OCI-LY1 (cell line): ENCODE results near the gene PKD1L1.
"Not testable (repeated sequence)": the region's sequence is repeated elsewhere in the genome, so short reads cannot be mapped to it uniquely, and the experiment has no call there.

ENCODE experiments used
- H2AFZ ChIP-seq: fragments of 200-600 bp; sonication (generic), shearing (Covaris generic); 2 replicates; pipeline ENCODE4 v1.6.0; 2014; ENCODE audit warnings: antibody characterized with exemption, mild to moderate bottlenecking, low read length
- H3F3A ChIP-seq: fragments of 200-600 bp; sonication (generic), shearing (Covaris generic); 2 replicates; pipeline ENCODE4 v1.6.0; 2014; ENCODE audit warnings: mild to moderate bottlenecking, antibody characterized with exemption, low read length, moderate library complexity; ENCODE audit not compliant: insufficient read depth
- H3K27ac ChIP-seq: fragments of 200-600 bp; sonication (generic); 2 replicates; pipeline ENCODE4 v1.5.1; 2014; ENCODE audit warnings: low read length, mixed run types, mild to moderate bottlenecking, low read depth; ENCODE audit not compliant: poor library complexity, severe bottlenecking
- H3K27me3 ChIP-seq: fragments of 200-600 bp; sonication (generic); 2 replicates; pipeline ENCODE4 v1.6.0; 2014; ENCODE audit warnings: antibody characterized with exemption, mild to moderate bottlenecking, low read length, moderate library complexity; ENCODE audit not compliant: insufficient read depth
- H3K36me3 ChIP-seq: fragments of 200-600 bp; sonication (generic); 2 replicates; pipeline ENCODE4 v1.6.1; 2014; ENCODE audit warnings: mild to moderate bottlenecking, antibody characterized with exemption, low read length, moderate library complexity, mixed read lengths; ENCODE audit not compliant: insufficient read depth
- H3K4me1 ChIP-seq: fragments of 200-600 bp; sonication (generic); 2 replicates; pipeline ENCODE4 v1.5.1; 2014; ENCODE audit warnings: mild to moderate bottlenecking, low read length, moderate library complexity; ENCODE audit not compliant: insufficient read depth, severe bottlenecking
- H3K4me2 ChIP-seq: fragments of 200-600 bp; sonication (generic), shearing (Covaris generic); 2 replicates; pipeline ENCODE4 v1.6.1; 2014; ENCODE audit warnings: low read length
- H3K4me3 ChIP-seq: fragments of 200-600 bp; sonication (generic); 2 replicates; pipeline ENCODE4 v1.5.1; 2014; ENCODE audit warnings: low read length, low read depth, mild to moderate bottlenecking, mixed read lengths; ENCODE audit not compliant: poor library complexity, severe bottlenecking
- H3K79me2 ChIP-seq: fragments of 200-600 bp; shearing (Covaris generic); 2 replicates; pipeline ENCODE4 v1.6.1; 2016; ENCODE audit warnings: mixed run types, low read length, mixed read lengths; ENCODE audit not compliant: insufficient read depth
- H3K9ac ChIP-seq: fragments of 200-600 bp; sonication (generic), shearing (Covaris generic); 2 replicates; pipeline ENCODE4 v1.6.1; 2014; ENCODE audit warnings: mild to moderate bottlenecking, low read length, mixed read lengths
- H3K9me2 ChIP-seq: fragments of 200-600 bp; sonication (generic), shearing (Covaris generic); 2 replicates; pipeline ENCODE4 v1.6.1; 2014; ENCODE audit warnings: low read depth, mild to moderate bottlenecking, low read length, mixed read lengths
- H3K9me3 ChIP-seq: fragments of 200-600 bp; shearing (Covaris generic); 2 replicates; pipeline ENCODE4 v1.6.1; 2014; ENCODE audit warnings: low read length, mixed read lengths
- H4K20me1 ChIP-seq: fragments of 200-600 bp; sonication (generic), shearing (Covaris generic); 2 replicates; pipeline ENCODE4 v1.6.0; 2016; ENCODE audit warnings: mild to moderate bottlenecking, low read length; ENCODE audit not compliant: insufficient read depth
- EZH2 ChIP-seq: fragments of 200-600 bp; sonication (generic), shearing (Covaris generic); IDR thresholded peaks from 2 replicates; pipeline ENCODE4 v1.8.0; 2017; ENCODE audit warnings: borderline replicate concordance, mixed run types, mild to moderate bottlenecking, antibody characterized with exemption, low read length, moderate library complexity, mixed read lengths
- TF ChIP-seq, protein P1 (sequence below): fragments of 200-600 bp; sonication (generic), shearing (Covaris generic); IDR thresholded peaks from 2 replicates; pipeline ENCODE4 v1.5.1; 2017; ENCODE audit warnings: mild to moderate bottlenecking, antibody characterized with exemption, low read length, moderate library complexity, mixed read lengths

The PKD1L1 gene

DNA sequence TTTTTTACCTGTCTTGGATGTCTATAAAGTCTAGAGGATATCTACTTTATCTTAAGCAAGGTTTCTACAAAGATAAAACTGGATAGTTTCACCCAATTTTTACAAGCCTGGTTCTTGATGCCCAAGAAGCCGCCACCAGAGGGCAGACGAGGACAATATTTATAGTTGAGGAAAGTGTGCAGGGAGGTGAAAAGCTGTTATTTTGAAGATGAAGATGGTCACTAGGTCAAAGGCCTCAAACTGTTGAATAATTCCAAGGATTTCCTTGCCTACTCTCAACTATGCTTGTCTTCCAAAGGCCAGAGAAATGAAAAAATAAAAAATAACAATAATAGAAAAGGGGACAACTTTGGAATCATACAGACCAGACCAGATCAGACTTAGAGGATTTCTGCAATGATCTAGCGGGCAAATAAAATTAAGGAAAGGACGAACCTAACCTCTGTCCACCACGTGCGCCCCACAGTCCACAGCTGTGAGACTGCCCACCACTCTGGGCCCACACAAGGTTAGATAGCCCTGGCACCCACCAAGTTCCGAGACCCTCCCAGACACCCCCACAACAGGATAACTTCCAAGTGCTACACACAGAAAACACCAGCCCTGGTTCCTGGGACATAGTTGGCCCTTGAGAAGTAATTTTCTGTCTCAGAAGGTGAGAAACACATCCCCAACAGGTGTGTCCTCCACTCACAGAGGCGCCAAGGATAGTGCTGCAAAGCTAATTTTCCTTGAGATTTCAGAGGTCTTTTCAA, 2.8 kb downstream of the PKD1L1 start:
- H3K4me1 ChIP-seq: no peaks in the 10 kb centered on the region
- no peak overlapping the region for H3K27ac ChIP-seq

DNA sequence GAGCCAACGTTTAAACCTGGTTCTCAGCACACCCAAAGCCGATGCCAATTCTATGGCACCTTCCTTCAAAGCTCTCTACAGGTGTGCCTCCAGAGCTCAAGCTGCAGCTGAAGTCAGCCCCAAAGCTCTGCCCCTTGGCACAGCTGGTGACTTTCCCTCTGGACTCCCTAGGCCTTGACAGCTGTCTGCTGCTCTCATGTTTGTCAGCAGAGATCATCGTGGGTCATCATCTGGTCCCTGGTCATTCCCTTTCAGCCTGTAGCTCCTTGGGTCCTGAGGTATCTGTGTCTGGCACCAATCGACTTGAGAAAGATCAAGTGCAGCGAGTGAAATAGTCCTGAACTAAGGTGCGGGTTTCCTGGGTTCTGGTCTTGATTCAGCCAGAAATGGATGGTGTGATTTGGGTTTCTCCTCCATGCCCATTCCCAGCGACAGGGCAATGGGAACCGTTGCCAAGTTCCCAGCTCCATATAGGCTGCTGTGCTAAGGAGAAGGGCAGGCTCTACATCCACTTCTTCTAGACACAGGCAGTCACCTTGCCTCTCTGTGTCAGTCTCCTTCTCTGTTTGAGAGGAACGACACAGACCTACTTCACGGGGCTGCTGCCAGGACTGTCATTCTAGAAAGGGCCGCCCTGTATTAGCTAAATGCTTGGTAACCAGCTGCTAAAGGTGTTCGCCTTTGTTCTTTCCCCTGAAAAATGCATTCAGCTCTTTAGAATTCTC, 3.6 kb downstream of the PKD1L1 start:
- no peak overlapping the region for H3K4me3 ChIP-seq
- H3K4me1 ChIP-seq: no peaks in the 10 kb centered on the region
- H3K27me3 ChIP-seq: no peaks in the 10 kb centered on the region
- no peak overlapping the region for H3K4me2 ChIP-seq
- no peaks in the 10 kb centered on the region for H3K79me2 ChIP-seq
- TF ChIP-seq, protein P1, sequence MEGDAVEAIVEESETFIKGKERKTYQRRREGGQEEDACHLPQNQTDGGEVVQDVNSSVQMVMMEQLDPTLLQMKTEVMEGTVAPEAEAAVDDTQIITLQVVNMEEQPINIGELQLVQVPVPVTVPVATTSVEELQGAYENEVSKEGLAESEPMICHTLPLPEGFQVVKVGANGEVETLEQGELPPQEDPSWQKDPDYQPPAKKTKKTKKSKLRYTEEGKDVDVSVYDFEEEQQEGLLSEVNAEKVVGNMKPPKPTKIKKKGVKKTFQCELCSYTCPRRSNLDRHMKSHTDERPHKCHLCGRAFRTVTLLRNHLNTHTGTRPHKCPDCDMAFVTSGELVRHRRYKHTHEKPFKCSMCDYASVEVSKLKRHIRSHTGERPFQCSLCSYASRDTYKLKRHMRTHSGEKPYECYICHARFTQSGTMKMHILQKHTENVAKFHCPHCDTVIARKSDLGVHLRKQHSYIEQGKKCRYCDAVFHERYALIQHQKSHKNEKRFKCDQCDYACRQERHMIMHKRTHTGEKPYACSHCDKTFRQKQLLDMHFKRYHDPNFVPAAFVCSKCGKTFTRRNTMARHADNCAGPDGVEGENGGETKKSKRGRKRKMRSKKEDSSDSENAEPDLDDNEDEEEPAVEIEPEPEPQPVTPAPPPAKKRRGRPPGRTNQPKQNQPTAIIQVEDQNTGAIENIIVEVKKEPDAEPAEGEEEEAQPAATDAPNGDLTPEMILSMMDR: no peak
- no peak for TF ChIP-seq EZH2
- no peaks in the 10 kb centered on the region for H3K9me3 ChIP-seq
- H3K9ac ChIP-seq: no peak overlapping the region
- H2AFZ ChIP-seq: no peak overlapping the region
- H3F3A ChIP-seq: no peaks in the 10 kb centered on the region
- H3K9me2 ChIP-seq: no peaks in the 10 kb centered on the region
- H4K20me1 ChIP-seq: no peaks in the 10 kb centered on the region
- H3K36me3 ChIP-seq: no peaks in the 10 kb centered on the region
- H3K27ac ChIP-seq: no peak overlapping the region

More for the DNA sequence above, 2.8 kb downstream of the PKD1L1 start:
- Histone ChIP-seq H3K36me3 (no peaks in the 10 kb centered on the region), H3K79me2 (no peaks in the 10 kb centered on the region), H3K9me2 (no peaks in the 10 kb centered on the region), H3K9ac (no peak overlapping the region), H3K4me2 (no peak overlapping the region), H3F3A (no peaks in the 10 kb centered on the region), H3K4me3 (no peak overlapping the region), H3K9me3 (no peaks in the 10 kb centered on the region), H4K20me1 (no peaks in the 10 kb centered on the region), H2AFZ (no peak overlapping the region), H3K27me3 (no peaks in the 10 kb centered on the region)
- TF ChIP-seq, protein P1: peak; percentile 99
- TF ChIP-seq EZH2: no peak

DNA sequence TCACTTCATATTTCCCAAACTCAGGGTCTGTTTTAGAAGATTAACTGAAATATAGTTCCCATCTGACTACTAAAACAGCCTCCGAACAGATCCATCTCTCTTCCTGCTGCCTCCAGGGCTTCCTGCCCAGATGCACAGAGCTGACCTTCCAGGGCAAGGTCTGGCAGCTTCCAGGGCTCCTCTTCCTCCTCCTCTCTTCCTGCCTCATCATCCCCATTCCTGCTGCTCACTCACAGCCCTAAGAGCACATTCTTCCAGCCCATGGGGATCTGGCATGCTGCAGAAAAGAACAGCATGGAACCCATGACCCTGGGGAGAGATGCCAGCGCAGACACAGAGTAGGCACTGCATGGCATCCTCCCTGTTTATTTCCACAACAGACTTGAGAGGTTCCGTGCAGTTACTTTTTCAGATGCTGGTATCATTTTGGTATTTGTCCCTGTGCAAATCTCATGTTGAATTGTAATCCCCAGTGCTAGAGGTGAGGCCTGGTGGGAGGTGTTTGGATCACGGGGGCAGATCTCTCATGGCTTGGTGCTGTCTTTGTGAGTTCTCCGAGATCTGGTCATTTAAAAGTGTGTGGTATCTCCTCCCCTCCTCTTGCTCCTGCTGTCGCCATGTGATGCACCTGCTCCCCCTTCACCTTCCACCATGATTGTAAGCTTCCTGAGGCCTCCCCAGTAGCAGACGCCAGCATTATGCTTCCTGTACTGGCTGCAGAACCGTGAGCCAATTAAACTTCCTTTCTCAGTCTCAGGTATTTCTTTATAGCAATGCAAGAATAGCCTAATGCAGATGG, 4.4 kb downstream of the PKD1L1 start:
- Histone ChIP-seq H3F3A (no peaks in the 10 kb centered on the region), H3K4me2 (no peak overlapping the region), H3K9ac (no peak overlapping the region), H3K9me3 (no peaks in the 10 kb centered on the region), H3K36me3 (no peaks in the 10 kb centered on the region), H3K27me3 (no peaks in the 10 kb centered on the region), H3K9me2 (no peaks in the 10 kb centered on the region), H3K79me2 (no peaks in the 10 kb centered on the region), H3K4me3 (no peak overlapping the region), H2AFZ (no peak overlapping the region), H4K20me1 (no peaks in the 10 kb centered on the region), H3K27ac (no peak overlapping the region), H3K4me1 (no peaks in the 10 kb centered on the region)
- no peak for TF ChIP-seq EZH2
- TF ChIP-seq, protein P1: no peak

- H3K4me3 ChIP-seq, H3K27me3 ChIP-seq, H4K20me1 ChIP-seq, H3K9ac ChIP-seq, H3K79me2 ChIP-seq, H3K9me2 ChIP-seq, H3K9me3 ChIP-seq, H3K36me3 ChIP-seq, H2AFZ ChIP-seq, H3F3A ChIP-seq, H3K4me2 ChIP-seq, H3K27ac ChIP-seq: not testable (repeated sequence)
- peaks cover 11% of the 10 kb centered on the region for H3K4me1 ChIP-seq
These were observed 5.6 kb downstream of the PKD1L1 start for GRCh38 chr7:47942651-47943050.
